ENCODE data around the gene TRIM59.
A peak's percentile ranks its signal among the peaks of the same experiment; 100 is the strongest.

Gene TRIM59

GRCh38 chr3:160440687-160441086 lies 8.9 kb downstream of the TRIM59 start (continued):
- TF ChIP-seq SALL2 (tag by site-specific recombination; IDR thresholded peaks at IDR 0.05; ENCODE audit: borderline replicate concordance) (no peak), WT1 (tag by site-specific recombination; IDR thresholded peaks at IDR 0.05) (peak; percentile 65; the same call in 1 of the 2 replicates), GFI1B (tag by site-specific recombination; IDR thresholded peaks at IDR 0.05) (peak; percentile 70), GLIS1 (tag by site-specific recombination; IDR thresholded peaks at IDR 0.05) (peak; percentile 92), ZNF366 (tag by site-specific recombination; conservative IDR thresholded peaks at IDR 0.05) (0 out of 2 replicates have a peak, but pooled peaks have one; percentile 15), ZFP3 (tag by site-specific recombination; IDR thresholded peaks at IDR 0.05; ENCODE audit: low read depth) (no peak), ZNF266 (tag by site-specific recombination; IDR thresholded peaks at IDR 0.05; ENCODE audit: low read depth) (no peak), PRDM6 (tag by site-specific recombination; IDR thresholded peaks at IDR 0.05) (peak; percentile 100), ZNF155 (tag by site-specific recombination; IDR thresholded peaks at IDR 0.05) (no peak), YY1 (tag by site-specific recombination; IDR thresholded peaks at IDR 0.05) (no peak), ZNF391 (tag by site-specific recombination; IDR thresholded peaks at IDR 0.05; ENCODE audit: borderline replicate concordance, low read depth) (0 out of 2 replicates have a peak, but pooled peaks have one; percentile 33), ZBTB48 (tag by site-specific recombination; IDR thresholded peaks at IDR 0.05) (no peak), ZNF548 (tag by site-specific recombination; IDR thresholded peaks at IDR 0.05) (no peak), ZNF513 (tag by site-specific recombination; IDR thresholded peaks at IDR 0.05) (no peak), ZNF239 (tag by site-specific recombination; IDR thresholded peaks at IDR 0.05) (no peak), ZNF23 (tag by site-specific recombination; IDR thresholded peaks at IDR 0.05; ENCODE audit: borderline replicate concordance) (no peak), ZNF677 (tag by site-specific recombination; IDR thresholded peaks at IDR 0.05) (no peak), ZNF112 (tag by site-specific recombination; IDR thresholded peaks at IDR 0.05) (no peak), ZFP69B (tag by site-specific recombination; IDR thresholded peaks at IDR 0.05) (no peak), PATZ1 (tag by site-specific recombination; IDR thresholded peaks at IDR 0.05) (no peak), ZNF658 (tag by site-specific recombination; IDR thresholded peaks at IDR 0.05) (no peak), ZSCAN4 (tag by site-specific recombination; IDR thresholded peaks at IDR 0.05) (no peak), ZNF596 (tag by site-specific recombination; IDR thresholded peaks at IDR 0.05) (peak; percentile 6; the same call in 1 of the 2 replicates), ZNF777 (tag by site-specific recombination; IDR thresholded peaks at IDR 0.05; ENCODE audit: borderline replicate concordance) (no peak), ZNF843 (tag by site-specific recombination; IDR thresholded peaks at IDR 0.05) (peak; percentile 91), ZNF701 (tag by site-specific recombination; IDR thresholded peaks at IDR 0.05) (no peak), ZNF248 (tag by site-specific recombination; IDR thresholded peaks at IDR 0.05) (no peak), ZNF174 (tag by site-specific recombination; IDR thresholded peaks at IDR 0.05) (no peak), ZNF394 (tag by site-specific recombination; IDR thresholded peaks at IDR 0.05; ENCODE audit: borderline replicate concordance) (0 out of 2 replicates have a peak, but pooled peaks have one; percentile 11), ZNF311 (tag by site-specific recombination; IDR thresholded peaks at IDR 0.05; ENCODE audit: borderline replicate concordance) (no peak), ZNF132 (tag by site-specific recombination; IDR thresholded peaks at IDR 0.05; ENCODE audit: borderline replicate concordance) (no peak), MZF1 (tag by site-specific recombination; IDR thresholded peaks at IDR 0.05; ENCODE audit: borderline replicate concordance) (no peak), BCL11A (tag by site-specific recombination; IDR thresholded peaks at IDR 0.05; ENCODE audit: low read depth) (peak; percentile 93), ZNF629 (tag by site-specific recombination; IDR thresholded peaks at IDR 0.05) (peak; percentile 35; the same call in 1 of the 2 replicates), ZNF362 (tag by site-specific recombination; IDR thresholded peaks at IDR 0.05) (no peak), ZNF404 (tag by site-specific recombination; IDR thresholded peaks at IDR 0.05) (no peak)
